BE2C (cell line): ENCODE data around the gene L3MBTL2. TPM values are rescaled to one million over a fixed set of nuclear protein-coding genes. Genes with fewer than 3 reads are reported as not detected.

Experiments used
- DNase-seq: peaks from one replicate; pipeline ENCODE4 v3.0.0-alpha.2; 2020
- H3K27me3 ChIP-seq: fragments of 250-450 bp; sonication (Bioruptor Pico); 2 replicates; pipeline ENCODE4 v1.5.1; 2020; ENCODE audit warnings: mild to moderate bottlenecking
- H3K36me3 ChIP-seq: fragments of 250-450 bp; sonication (Bioruptor Pico); 2 replicates; pipeline ENCODE4 v1.5.1; 2020; ENCODE audit warnings: mild to moderate bottlenecking
- H3K4me1 ChIP-seq: fragments of 250-450 bp; sonication (Bioruptor Pico); 2 replicates; pipeline ENCODE4 v1.5.1; 2020
- H3K4me3 ChIP-seq: 2 replicates; pipeline ENCODE4 v1.5.1; 2011; ENCODE audit warnings: low read depth, low read length
- H3K9me3 ChIP-seq: fragments of 250-450 bp; sonication (Bioruptor Pico); 2 replicates; pipeline ENCODE4 v1.5.1; 2020
- polyA plus RNA-seq: library from polyadenylated mRNA; unstranded; fragments of >200 nt; gene quantifications from one replicate; pipeline ENCODE4 v1.2.1, GENCODE V29; 2012; ENCODE audit warnings: low read depth, missing spikeins; ENCODE audit not compliant: insufficient read length, insufficient read depth
- TF ChIP-seq, protein P1 (sequence below): IDR thresholded peaks from 2 replicates; pipeline ENCODE4 v1.5.1; 2012; ENCODE audit warnings: mild to moderate bottlenecking, low read depth, low read length

The L3MBTL2 gene
- 27.0 TPM for polyA plus RNA-seq

DNA sequence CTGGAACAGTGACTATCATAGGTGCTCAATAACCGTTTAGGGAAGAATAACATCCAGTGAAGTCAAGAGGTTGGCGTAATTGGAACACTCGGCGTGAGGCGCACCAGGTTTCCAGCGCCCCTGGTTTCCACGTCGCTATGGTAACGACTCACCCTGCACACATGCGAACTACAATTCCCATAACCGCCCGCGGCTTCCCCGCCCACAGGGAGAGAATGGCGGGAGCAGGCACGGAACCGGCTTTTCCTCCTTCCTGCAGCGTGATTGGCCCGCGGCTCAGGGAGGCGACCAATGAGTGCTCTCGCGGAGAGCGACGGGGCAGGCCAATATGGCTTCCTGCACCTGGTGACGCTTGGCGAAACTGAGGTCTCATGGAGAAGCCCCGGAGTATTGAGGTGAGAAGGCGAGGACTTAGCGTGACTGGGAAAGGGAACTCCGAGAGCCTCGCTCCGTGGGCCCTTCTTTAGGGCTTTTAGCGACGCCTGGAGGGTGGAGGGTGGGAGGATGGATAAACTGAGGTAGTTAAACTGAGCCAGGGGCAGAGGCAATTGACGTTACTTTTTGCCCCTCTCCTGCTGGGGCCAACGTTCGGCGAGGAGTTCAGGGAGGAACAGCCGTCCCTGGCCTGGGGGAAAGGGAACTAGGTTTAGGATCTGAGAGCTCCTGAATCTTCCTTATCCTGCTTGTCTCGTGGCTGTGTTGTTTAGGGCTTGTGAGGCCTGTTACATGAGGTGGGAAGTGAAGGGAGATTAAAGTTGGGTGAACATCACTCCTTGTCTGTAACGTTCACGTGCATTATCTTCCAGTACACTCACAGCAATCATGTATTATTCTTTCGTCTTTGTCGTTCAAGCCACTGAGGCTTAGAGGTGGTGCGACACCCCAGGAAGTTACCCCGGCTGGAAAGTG is at the start of gene L3MBTL2:
Gene L3MBTL2, plus strand, starts transcription at position 321 of the 909 bp plus-strand sequence. Its CDS starts 51 bp downstream, at position 372.
- Histone ChIP-seq H3K4me1 (no peaks in the 10 kb centered on the region), H3K36me3 (0 out of 2 replicates have a peak, but pooled peaks cover under 1% of the 10 kb centered on the region), H3K9me3 (no peaks in the 10 kb centered on the region), H3K4me3 (peak within 1 kb of the TSS; percentile 98), H3K27me3 (no peaks in the 10 kb centered on the region)
- DNase-seq: peak; percentile 99
- TF ChIP-seq, protein P1, sequence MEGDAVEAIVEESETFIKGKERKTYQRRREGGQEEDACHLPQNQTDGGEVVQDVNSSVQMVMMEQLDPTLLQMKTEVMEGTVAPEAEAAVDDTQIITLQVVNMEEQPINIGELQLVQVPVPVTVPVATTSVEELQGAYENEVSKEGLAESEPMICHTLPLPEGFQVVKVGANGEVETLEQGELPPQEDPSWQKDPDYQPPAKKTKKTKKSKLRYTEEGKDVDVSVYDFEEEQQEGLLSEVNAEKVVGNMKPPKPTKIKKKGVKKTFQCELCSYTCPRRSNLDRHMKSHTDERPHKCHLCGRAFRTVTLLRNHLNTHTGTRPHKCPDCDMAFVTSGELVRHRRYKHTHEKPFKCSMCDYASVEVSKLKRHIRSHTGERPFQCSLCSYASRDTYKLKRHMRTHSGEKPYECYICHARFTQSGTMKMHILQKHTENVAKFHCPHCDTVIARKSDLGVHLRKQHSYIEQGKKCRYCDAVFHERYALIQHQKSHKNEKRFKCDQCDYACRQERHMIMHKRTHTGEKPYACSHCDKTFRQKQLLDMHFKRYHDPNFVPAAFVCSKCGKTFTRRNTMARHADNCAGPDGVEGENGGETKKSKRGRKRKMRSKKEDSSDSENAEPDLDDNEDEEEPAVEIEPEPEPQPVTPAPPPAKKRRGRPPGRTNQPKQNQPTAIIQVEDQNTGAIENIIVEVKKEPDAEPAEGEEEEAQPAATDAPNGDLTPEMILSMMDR: no peak

DNA sequence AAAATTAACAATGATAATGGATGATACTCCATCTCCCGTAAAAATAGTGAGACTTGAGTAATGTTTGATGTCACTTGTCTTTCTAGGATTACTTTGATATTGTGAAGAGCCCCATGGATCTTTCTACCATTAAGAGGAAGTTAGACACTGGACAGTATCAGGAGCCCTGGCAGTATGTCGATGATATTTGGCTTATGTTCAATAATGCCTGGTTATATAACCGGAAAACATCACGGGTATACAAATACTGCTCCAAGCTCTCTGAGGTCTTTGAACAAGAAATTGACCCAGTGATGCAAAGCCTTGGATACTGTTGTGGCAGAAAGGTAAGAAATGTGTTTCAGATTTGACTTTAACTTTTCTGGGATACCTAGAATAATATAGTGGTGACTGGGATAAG is 48.0 kb upstream of the L3MBTL2 start:
- no peak for DNase-seq
- H3K9me3 ChIP-seq: no peaks in the 10 kb centered on the region
- H3K4me1 ChIP-seq: no peaks in the 10 kb centered on the region
- H3K27me3 ChIP-seq: no peaks in the 10 kb centered on the region
- no peak overlapping the region for H3K4me3 ChIP-seq
- H3K36me3 ChIP-seq: peaks cover 97% of the 10 kb centered on the region
- TF ChIP-seq, protein P1: no peak

DNA sequence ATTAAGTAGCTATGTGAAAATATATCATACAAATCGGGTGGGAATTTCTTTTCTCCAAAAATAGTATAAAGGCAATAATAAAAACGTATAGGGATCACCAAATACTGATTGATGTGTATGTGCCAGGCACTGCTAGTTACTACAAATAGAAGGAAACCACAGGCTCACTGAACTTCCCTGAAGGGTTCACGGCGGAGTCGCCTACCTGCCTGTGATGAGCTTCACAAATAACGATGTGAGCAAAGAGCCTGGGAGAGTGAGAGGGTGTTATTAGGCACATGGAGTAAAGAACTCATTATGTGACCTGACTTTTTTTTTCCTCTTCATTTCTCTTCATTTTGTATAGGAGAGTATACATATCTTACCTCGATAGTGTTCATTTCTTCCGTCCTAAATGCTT is 36.0 kb upstream of the L3MBTL2 start:
- TF ChIP-seq, protein P1: no peak
- DNase-seq: no peak
- peaks cover 90% of the 10 kb centered on the region for H3K36me3 ChIP-seq

DNA sequence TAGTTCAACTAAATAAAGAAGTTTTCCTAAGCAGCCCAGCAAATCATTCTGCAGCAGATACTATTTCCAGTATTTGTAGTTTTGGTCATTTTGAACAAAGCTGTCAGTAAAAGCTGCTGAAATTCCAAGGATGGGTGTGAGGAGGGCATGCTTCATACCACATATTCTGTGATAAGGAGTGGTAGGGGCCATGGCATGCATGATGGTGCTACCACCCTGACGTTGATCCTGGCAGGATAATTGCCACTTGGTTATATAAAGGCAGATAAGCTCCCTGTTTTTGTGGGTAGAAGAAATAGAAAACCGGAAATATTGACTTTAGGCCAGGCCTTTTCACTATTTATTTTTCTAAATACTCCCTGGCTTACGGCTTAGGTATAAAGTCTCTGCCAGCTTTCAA is 33.1 kb upstream of the L3MBTL2 start:
- DNase-seq: no peak
- Histone ChIP-seq H3K9me3 (no peaks in the 10 kb centered on the region), H3K27me3 (no peaks in the 10 kb centered on the region), H3K4me1 (peaks cover 10% of the 10 kb centered on the region), H3K36me3 (peaks cover 77% of the 10 kb centered on the region), H3K4me3 (no peak overlapping the region)
- TF ChIP-seq, protein P1: no peak

More for the DNA sequence above, 36.0 kb upstream of the L3MBTL2 start:
- Histone ChIP-seq H3K4me1 (no peaks in the 10 kb centered on the region), H3K4me3 (no peak overlapping the region), H3K27me3 (no peaks in the 10 kb centered on the region), H3K9me3 (no peaks in the 10 kb centered on the region)

DNA sequence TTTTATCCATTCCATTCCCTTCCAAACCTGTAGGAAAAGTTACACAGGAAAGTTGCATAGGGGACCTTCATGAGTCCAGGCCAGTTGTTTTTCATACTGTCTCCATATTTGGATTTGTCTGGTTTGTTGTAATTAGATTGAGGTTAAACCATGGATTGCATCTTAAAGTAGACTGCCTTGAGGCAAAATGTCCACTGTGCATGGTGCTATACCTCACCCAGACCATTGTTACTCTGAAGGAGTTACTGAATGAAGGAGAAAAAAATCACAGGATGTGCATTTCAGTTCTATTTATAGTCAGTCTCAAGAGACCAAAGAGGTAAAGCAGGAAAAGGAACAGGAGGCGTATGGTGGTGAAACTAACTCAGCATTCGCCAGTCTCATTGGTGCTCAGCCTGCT is 29.6 kb upstream of the L3MBTL2 start:
- TF ChIP-seq, protein P1: no peak
- Histone ChIP-seq H3K27me3 (no peaks in the 10 kb centered on the region), H3K4me3 (no peak overlapping the region), H3K36me3 (peaks cover 76% of the 10 kb centered on the region), H3K9me3 (no peaks in the 10 kb centered on the region), H3K4me1 (peaks cover 10% of the 10 kb centered on the region)
- peak; percentile 39 for DNase-seq
